Gastrocnemius medialis (tissue), 4 donors: Measurements from ENCODE around the gene ECEL1. TPM values are rescaled to one million over a fixed set of nuclear protein-coding genes. Genes with fewer than 3 reads are reported as not detected.

Experiments
- ATAC-seq, 2 donors: fragments of 150-250 bp; one replicate each; pipeline ENCODE4 v1.9.1; 2016
- DNase-seq, 2 donors: peaks; one replicate each; pipeline ENCODE4 v3.0.0-alpha.2; 2019
- H3K27ac ChIP-seq, 4 donors: fragments of 200-600 bp; sonication (generic); 1 replicate in 1 of 4; 2 replicates in 3 of 4; pipeline ENCODE4 v1.5.1; 2016 to 2018; ENCODE audit warnings: mild to moderate bottlenecking in 2 of 4, moderate library complexity in 1 of 4
- H3K27me3 ChIP-seq, 3 donors: fragments of 200-600 bp; sonication (generic) in 2 of 3; 1 replicate in 1 of 3; 2 replicates in 2 of 3; pipeline versions ENCODE4 v1.5.1 to v1.6.0; 2016 to 2019; ENCODE audit warnings: mild to moderate bottlenecking in 1 of 3, moderate library complexity in 1 of 3
- H3K36me3 ChIP-seq, 2 donors: fragments of 200-600 bp; sonication (generic) in 1 of 2; one replicate each; pipeline ENCODE4 v1.5.1; 2017 to 2018
- H3K4me1 ChIP-seq, 2 donors: fragments of 200-600 bp; sonication (generic) in 1 of 2; one replicate each; pipeline ENCODE4 v1.5.1; 2016 to 2017; ENCODE audit warnings: mild to moderate bottlenecking in 2 of 2
- H3K4me3 ChIP-seq, 4 donors: fragments of 200-600 bp; sonication (generic) in 3 of 4; 1 replicate in 1 of 4; 2 replicates in 3 of 4; pipeline ENCODE4 v1.5.1; 2016 to 2019; ENCODE audit warnings: mild to moderate bottlenecking in 2 of 4
- H3K9me3 ChIP-seq, 3 donors: fragments of 200-600 bp; sonication (generic) in 2 of 3; 1 replicate in 1 of 3; 2 replicates in 2 of 3; pipeline ENCODE4 v1.5.1; 2016 to 2019
- POLR2A ChIP-seq, 2 donors: fragments of 450-650 bp; IDR thresholded peaks; one replicate each; pipeline ENCODE4 v1.6.1; 2017; ENCODE audit warnings: antibody characterized with exemption in 2 of 2, mild to moderate bottlenecking in 2 of 2, moderate library complexity in 2 of 2
- in situ Hi-C, 4 donors: fragments of 200-750 bp; cut with MboI; loops; one replicate each; pipeline versions ENCODE4 v1.15.0 to v1.8.0; 2017; ENCODE audit warnings: low sequenced_read_pairs in 4 of 4
- intact Hi-C: fragments of 100-400 bp; cut with DNase I; formaldehyde crosslinking; loops from one replicate; pipeline ENCODE4 v1.15.1; 2023; ENCODE audit warnings: low total_unique reads
- total RNA-seq, 4 donors: library from RNA; depleted of rRNA; stranded (reverse); fragments of >200 nt; gene quantifications; one replicate each; pipeline versions ENCODE4 v1.1.0 to v1.2.3, GENCODE V29; 2016
- TF ChIP-seq, protein P1 (sequence below), 5 experiments: fragments of 450-650 bp in 3 of 5; fragments of 200-600 bp in 2 of 5; sonication (generic) in 2 of 5; IDR thresholded peaks in 4 of 5; conservative IDR thresholded peaks in 1 of 5; 1 replicate in 4 of 5; 2 replicates in 1 of 5; pipeline ENCODE4 v1.5.1; 2016 to 2019; ENCODE audit warnings: antibody characterized with exemption in 5 of 5, mild to moderate bottlenecking in 3 of 5, moderate library complexity in 3 of 5

The ECEL1 gene
- total RNA-seq, 4 donors from 2014 or later = 0.51 to 1.5 (median 0.55) TPM; not detected in 1

DNA sequence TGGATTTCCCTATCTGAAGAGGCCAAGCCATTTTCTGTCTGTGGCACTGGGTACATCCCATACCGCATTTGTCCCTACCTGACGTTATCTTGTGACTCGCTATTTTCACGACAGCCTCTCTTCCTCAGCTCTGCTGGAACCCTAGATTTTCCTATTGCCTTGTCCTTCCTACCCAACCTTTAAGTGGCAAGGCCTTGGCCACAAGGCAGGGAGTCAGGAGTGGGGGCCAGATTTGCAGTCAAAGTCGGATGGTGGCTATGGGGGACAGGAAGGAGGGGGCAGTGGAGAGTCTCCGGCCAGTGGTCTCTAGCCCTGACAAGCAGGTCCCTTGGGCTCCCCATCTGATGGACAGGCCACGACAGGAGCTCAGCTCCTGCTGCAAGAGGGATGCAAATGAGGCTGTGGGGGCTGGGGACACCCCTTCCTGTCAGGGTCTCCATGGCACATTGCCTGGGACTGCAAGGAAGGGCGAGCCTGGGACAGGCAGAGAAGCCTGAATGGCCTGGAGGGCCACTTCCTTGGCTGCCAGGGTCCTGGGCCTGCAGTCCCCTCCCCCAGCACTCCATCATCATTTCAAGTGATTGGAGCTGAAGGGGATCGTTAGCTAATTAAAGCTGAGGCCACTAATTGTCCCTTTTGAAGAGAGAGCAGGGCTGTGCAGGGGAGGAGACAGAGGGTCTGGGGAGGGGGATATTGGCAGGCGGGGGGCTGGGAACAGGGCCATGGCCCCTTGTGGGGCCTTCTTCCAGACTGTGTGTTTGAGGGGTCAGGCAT is 6.3 kb upstream of the ECEL1 start:
- H3K27me3 ChIP-seq = no peaks in the 10 kb centered on the region

DNA sequence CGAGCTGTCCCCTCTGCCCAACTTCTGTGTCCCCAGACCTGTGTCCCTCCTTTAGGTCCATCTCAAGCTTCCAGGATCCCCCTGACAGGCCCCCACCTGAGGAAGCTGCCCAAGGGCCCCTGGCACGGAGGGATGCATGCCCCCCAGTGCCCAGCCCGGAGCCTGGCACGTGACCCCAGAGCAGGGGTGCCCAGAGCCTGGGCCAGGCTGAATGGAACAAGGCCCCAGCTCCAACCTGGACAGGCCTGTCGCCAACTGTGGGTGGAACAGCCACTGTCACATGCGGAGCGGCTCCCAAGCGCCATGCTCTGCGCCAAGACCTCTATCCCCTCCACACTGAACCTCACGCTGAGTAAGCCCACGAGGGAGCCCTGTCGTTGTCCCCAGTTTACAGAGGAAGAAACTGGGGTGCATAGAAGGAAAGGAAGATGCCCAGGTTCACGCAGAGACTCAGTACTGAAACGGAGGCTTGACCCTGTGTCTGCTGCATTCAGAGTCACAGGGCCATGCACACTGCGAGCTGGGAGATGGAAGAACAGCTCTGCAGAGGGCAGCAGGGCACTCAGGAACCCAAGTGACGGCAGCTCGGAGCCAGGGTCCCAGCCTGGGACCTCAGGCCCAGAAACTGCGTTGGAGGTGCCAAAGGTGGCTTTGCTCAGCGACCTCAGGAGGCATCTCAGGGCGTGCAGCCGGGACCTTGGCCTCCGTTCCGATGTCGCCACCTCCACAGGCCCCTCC is 5.5 kb upstream of the ECEL1 start:
- in situ Hi-C loops (no loop called here), intact Hi-C loops (no loop called here)
- Histone ChIP-seq H3K9me3 (no peaks in the 10 kb centered on the region), H3K36me3 (no peaks in the 10 kb centered on the region), H3K4me1 (no peaks in the 10 kb centered on the region), H3K4me3 (no peak overlapping the region), H3K27me3 (peaks cover 0 to under 1% (median 0%) of the 10 kb centered on the region in 3 donors), H3K27ac (no peak overlapping the region)
- ATAC-seq = no peak
- no peak for DNase-seq
- TF ChIP-seq, protein P1, sequence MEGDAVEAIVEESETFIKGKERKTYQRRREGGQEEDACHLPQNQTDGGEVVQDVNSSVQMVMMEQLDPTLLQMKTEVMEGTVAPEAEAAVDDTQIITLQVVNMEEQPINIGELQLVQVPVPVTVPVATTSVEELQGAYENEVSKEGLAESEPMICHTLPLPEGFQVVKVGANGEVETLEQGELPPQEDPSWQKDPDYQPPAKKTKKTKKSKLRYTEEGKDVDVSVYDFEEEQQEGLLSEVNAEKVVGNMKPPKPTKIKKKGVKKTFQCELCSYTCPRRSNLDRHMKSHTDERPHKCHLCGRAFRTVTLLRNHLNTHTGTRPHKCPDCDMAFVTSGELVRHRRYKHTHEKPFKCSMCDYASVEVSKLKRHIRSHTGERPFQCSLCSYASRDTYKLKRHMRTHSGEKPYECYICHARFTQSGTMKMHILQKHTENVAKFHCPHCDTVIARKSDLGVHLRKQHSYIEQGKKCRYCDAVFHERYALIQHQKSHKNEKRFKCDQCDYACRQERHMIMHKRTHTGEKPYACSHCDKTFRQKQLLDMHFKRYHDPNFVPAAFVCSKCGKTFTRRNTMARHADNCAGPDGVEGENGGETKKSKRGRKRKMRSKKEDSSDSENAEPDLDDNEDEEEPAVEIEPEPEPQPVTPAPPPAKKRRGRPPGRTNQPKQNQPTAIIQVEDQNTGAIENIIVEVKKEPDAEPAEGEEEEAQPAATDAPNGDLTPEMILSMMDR (IDR thresholded peaks at IDR 0.05 in 4 of 5, conservative IDR thresholded peaks at IDR 0.05 in 1 of 5) = no peak
- TF ChIP-seq POLR2A (IDR thresholded peaks at IDR 0.05) = no peak

More for the DNA sequence above, 6.3 kb upstream of the ECEL1 start:
- no peak for DNase-seq
- Histone ChIP-seq H3K27ac (no peak overlapping the region), H3K9me3 (no peaks in the 10 kb centered on the region), H3K4me3 (no peak overlapping the region), H3K4me1 (no peaks in the 10 kb centered on the region), H3K36me3 (no peaks in the 10 kb centered on the region)
- no peak for ATAC-seq
- TF ChIP-seq, protein P1 (IDR thresholded peaks at IDR 0.05 in 4 of 5, conservative IDR thresholded peaks at IDR 0.05 in 1 of 5) = no peak
- TF ChIP-seq POLR2A (IDR thresholded peaks at IDR 0.05) = no peak
- intact Hi-C loops = no loop called here
- in situ Hi-C loops = no loop called here

DNA sequence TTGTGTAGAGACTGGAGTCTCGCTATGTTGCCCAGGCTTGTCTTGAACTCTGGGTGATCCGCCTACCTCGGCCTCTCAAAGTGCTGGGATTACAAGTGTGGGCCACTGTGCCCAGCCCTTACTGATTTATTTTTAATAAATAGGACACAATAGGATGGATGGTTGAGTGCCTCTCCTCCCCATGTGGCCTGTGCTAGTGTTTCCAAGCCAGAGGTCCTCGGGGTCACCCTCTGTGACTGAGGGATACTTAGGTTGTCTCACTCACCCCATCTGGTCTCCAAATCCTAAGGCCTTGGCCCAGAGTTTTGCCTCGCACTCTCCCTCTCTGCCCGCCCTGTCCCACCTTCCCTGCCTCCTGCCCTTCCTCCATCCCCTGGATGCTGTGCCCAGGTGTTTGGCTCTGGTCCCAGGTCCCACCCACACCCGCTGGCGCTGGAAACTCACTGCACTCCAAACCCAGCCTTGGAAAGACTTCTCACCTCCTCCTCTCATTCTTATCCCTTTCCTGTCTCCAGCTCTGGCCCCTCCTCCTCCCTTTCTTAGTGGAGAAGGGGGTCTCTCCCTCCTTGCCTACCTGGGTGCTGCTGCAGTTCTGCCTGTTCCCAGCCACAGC is 4.7 kb upstream of the ECEL1 start:
- TF ChIP-seq, protein P1 (IDR thresholded peaks at IDR 0.05 in 4 of 5, conservative IDR thresholded peaks at IDR 0.05 in 1 of 5) = no peak
- TF ChIP-seq POLR2A (IDR thresholded peaks at IDR 0.05) = no peak
- H3K27me3 ChIP-seq = peaks cover 0 to 5% (median 1%) of the 10 kb centered on the region in 3 donors
- no peak for DNase-seq
- in situ Hi-C loops = no loop called here
- no peak for ATAC-seq
- H3K9me3 ChIP-seq = no peaks in the 10 kb centered on the region
- no peak overlapping the region for H3K27ac ChIP-seq
- H3K36me3 ChIP-seq = no peaks in the 10 kb centered on the region
- no peak overlapping the region for H3K4me3 ChIP-seq
- H3K4me1 ChIP-seq = no peaks in the 10 kb centered on the region
- intact Hi-C loops = no loop called here

DNA sequence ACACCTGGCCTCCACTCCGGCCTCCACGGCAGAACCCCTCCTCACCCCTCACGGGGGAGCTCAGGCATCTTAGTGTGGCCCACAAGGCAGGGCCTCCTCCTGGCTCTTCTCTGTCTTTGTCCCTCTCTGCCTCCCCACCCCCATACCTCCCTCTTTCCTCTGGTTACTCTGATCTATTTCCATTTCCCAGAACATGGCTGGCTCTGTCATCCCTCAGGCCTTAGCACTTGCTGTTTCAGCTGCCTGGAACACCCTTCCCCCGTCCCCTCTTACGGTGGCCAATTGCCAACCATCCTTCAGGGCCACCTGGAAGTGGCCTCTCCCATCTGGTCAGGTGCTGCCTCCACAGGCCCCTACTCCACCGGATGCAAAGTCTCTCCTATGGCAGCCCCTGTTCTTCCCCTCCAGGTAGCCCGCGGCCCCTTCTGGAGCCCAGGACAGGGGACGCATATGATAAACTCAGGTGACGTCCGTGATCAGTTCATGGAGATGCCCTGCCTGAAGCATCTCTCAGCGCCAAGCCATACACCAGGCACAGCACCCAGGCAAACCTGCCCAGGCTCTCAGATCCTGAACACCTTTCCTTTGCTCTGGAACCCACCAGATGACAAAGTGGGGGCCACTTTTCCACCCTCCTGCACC is 3.6 kb upstream of the ECEL1 start:
- no peak overlapping the region for H3K4me3 ChIP-seq
- no peak for DNase-seq
- H3K9me3 ChIP-seq = no peaks in the 10 kb centered on the region
- TF ChIP-seq POLR2A (IDR thresholded peaks at IDR 0.05) = no peak
- TF ChIP-seq, protein P1 (IDR thresholded peaks at IDR 0.05 in 4 of 5, conservative IDR thresholded peaks at IDR 0.05 in 1 of 5) = no peak
- H3K27ac ChIP-seq = no peak overlapping the region
- in situ Hi-C loops (no loop called here), intact Hi-C loops (no loop called here)
- ATAC-seq = no peak
- peaks cover 9 to 14% (median 12%) of the 10 kb centered on the region in 3 donors for H3K27me3 ChIP-seq
- H3K36me3 ChIP-seq = no peaks in the 10 kb centered on the region
- no peaks in the 10 kb centered on the region for H3K4me1 ChIP-seq
